SU-DHL-6 (cell line): Measurements from ENCODE around the gene TAF5.

Experiments
- EZH2phosphoT487 ChIP-seq: fragments of 200-600 bp; sonication (generic), shearing (Covaris generic); conservative IDR thresholded peaks from 2 replicates; pipeline ENCODE4 v1.6.1; 2018; ENCODE audit warnings: mild to moderate bottlenecking, antibody characterized with exemption, low read length, moderate library complexity, mixed read lengths
- TF ChIP-seq, protein P1 (sequence below): fragments of 200-600 bp; sonication (generic); IDR thresholded peaks from one replicate; pipeline ENCODE4 v1.5.1; 2017; ENCODE audit warnings: antibody characterized with exemption, mild to moderate bottlenecking, low read length, moderate library complexity; ENCODE audit not compliant: insufficient read depth, poor library complexity, severe bottlenecking

DNA sequence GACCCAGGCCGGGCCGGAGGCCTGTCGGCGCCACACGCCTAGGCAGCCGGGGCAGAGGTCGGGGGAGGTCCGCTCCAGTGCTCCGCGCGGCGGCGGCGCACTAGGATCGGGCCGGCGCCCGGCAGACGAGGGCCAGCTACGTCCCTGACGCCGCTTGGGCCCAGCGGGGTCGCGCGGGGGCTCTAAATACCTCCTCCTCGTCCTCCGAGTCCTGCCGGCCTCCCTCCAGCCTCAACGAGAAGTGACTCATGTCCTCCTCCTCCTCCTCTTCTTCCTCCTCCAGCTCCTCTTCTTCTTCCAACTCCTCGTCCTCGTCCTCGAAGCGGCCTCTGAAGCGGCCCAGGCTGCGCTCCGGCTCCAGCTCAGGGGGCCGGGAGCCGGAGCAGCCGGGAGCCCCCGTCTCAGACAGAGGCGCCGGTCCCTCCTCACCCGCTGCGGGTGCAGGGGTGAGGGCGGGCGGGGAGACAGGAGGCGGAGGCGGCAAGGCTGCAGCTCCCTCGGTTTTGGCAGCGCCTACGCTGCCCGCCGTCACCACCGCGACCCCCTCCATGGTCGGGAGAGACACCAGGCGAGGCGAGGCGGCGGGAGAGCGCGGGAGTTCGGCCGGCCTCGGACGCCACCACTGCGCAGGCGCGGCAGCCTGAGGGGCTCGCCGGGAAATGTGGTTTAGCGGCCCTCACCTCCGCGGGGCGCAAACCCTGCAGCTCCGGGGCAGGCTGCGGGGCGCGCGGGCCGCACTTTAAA, 17.1 kb upstream of the TAF5 start, which contains the start of gene PCGF6:
- TF ChIP-seq, protein P1, sequence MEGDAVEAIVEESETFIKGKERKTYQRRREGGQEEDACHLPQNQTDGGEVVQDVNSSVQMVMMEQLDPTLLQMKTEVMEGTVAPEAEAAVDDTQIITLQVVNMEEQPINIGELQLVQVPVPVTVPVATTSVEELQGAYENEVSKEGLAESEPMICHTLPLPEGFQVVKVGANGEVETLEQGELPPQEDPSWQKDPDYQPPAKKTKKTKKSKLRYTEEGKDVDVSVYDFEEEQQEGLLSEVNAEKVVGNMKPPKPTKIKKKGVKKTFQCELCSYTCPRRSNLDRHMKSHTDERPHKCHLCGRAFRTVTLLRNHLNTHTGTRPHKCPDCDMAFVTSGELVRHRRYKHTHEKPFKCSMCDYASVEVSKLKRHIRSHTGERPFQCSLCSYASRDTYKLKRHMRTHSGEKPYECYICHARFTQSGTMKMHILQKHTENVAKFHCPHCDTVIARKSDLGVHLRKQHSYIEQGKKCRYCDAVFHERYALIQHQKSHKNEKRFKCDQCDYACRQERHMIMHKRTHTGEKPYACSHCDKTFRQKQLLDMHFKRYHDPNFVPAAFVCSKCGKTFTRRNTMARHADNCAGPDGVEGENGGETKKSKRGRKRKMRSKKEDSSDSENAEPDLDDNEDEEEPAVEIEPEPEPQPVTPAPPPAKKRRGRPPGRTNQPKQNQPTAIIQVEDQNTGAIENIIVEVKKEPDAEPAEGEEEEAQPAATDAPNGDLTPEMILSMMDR, result no peak
- no peak for TF ChIP-seq EZH2phosphoT487
